HG02798 (cell line): Measurements from ENCODE around the gene HIKESHI.
"Not testable (repeated sequence)": the region's sequence is repeated elsewhere in the genome, so short reads cannot be mapped to it uniquely, and the experiment has no call there.

Experiments used
- ATAC-seq: cut with Tn5 transposase; IDR thresholded peaks from one replicate; pipeline ENCODE4 v1.9.1; 2021; ENCODE audit warnings: mild to moderate bottlenecking; ENCODE audit not compliant: unreplicated experiment, poor library complexity

The HIKESHI gene, protein sequence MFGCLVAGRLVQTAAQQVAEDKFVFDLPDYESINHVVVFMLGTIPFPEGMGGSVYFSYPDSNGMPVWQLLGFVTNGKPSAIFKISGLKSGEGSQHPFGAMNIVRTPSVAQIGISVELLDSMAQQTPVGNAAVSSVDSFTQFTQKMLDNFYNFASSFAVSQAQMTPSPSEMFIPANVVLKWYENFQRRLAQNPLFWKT

DNA sequence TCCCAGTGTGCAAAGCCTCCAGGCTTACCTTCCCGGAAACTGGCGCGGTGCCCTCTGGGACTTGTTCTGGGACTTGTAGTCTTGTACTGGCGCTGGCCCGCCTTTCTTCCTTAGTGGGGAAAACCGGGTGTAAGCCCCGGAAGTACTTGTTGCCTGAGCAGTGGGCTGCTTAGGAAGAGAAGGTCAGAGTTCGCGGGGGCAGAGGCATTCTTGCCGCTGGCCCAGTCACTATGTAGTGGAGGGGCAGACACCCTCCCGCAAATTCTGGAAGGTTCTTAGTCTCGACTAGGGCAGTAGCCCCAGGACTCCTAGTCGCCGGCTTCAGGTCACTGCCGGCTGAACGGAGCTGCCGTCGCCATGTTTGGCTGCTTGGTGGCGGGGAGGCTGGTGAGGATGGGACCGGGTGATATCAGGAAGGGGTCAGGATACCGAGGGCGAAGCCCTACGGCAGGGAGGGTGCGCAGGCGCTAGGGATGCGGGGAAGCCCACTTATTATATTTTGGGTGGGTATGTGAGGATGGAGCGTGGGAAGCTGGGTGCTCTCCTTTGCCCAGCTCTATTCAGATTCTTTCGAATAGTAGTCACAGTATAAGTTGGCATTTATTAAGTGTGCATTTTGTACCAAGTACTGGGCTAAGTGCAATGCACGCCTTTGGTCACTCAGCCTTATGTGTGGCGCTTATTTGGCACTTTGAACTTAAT, at the start of gene HIKESHI:
Gene HIKESHI (plus strand): TSS at position 149 of the 702 bp plus-strand sequence. CDS start 209 bp downstream, at position 358.
- ATAC-seq, result peak; percentile 99

DNA sequence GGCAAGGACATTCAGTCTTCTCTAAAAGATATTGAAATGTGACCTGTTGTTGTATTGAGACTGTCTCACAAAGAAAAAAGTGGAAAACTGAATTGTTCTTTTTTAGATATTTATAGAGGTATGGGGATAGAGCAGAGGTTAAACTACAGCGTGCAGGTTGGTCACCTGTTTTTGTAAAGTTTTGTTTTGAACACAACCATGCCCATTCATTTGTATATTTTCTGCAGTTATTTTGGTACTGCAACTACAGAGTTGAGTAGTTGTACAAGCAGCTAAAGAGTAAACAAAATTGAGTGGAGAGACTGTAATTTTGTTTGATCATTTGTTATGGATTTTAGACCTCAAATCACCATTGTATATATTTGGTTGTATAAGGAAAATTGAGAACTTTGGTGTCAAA, 46.1 kb upstream of the HIKESHI start:
- peak; percentile 89 for ATAC-seq

DNA sequence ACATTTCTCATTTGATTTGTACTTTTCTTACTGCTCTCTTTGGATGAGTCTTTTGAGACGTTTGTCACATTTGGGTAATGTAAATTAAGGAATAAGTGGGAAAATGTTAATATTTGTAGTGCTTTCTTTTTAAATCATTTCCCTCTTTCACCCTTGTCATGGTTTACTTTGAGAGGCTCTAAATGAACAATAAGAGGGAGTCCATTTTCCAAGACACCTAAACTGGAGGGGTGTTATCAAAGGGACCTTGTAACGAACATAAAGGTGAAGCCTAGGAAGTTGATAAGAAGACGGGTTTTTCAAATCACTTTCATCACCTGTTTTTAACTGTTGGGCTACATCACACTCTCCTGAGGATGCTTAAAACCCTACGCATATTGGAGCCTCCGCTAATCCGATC, 45.4 kb upstream of the HIKESHI start:
- no peak for ATAC-seq

DNA sequence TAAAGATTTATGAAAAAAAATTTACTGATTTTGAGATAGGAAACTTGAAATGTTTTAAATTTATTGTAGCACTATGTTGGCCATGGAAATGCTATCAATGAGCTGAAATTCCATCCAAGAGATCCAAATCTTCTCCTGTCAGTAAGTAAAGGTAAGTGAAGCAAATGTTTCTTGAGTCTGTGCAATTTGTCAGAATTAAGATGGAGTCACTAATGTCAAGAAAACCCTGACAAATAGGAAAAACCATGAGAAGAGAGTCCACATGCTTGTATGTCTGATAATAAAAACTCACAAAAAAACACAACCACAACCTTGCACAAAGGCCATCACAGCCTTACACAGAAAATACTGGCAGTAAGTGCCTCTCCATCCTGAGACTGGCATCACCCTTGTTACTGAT, 44.6 kb upstream of the HIKESHI start:
- ATAC-seq, result no peak

DNA sequence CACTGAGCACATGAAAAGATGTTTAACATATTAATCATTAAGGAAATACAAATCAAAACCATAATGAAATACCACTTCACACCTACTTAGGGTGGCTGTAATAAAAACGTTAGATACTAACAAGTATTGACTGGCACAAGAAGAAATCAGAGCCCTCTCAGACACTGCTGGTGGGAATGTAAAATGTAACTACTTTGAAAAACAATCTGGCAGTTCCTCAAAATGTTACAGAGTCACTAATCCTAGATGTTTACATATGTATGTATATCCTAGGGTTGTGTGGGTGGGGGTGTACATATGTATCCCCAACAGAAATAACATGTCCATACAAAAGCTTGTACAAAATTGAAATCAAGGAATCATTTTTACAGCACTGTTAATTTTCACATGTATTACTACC, 42.3 kb upstream of the HIKESHI start:
- no peak for ATAC-seq

DNA sequence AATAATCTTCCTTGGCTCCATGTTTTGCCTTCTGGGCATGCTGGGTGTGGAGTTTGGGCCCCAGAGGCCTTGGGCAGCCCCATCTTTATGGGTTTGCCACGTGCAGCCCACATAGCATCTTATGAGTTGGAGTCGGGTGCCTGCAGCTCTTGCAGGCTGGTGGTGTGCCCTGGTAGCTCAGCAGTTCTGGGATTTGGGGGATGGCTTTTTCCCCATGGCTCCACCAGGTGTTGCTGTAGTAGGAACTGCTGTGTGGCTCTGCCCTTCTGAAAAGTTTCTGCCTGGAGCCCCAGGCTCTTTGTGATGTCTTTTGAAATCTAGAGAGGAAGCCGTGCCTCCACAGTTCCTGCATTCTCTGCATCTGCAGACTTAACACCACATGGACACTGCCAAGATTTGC, 40.7 kb upstream of the HIKESHI start:
- ATAC-seq, result no peak

DNA sequence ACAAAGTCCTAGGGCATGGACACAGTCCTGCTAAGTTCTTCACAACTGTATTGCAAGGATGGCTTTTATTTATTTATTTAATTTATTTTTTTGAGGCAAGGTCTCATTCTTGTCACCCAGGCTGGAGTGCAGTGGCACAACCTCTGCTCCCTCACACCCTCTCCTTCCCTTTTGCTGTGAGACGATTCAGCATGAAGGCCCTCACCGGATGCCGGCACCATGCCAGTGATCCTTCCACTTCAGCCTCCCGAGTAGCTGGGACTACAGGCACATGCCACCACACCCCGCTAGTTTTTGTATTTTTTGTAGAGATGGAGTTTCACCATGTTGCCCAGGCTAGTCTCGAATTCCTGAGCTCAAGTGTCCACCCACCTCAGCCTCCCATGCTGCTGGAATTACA, 39.7 kb upstream of the HIKESHI start:
- ATAC-seq, result no peak

DNA sequence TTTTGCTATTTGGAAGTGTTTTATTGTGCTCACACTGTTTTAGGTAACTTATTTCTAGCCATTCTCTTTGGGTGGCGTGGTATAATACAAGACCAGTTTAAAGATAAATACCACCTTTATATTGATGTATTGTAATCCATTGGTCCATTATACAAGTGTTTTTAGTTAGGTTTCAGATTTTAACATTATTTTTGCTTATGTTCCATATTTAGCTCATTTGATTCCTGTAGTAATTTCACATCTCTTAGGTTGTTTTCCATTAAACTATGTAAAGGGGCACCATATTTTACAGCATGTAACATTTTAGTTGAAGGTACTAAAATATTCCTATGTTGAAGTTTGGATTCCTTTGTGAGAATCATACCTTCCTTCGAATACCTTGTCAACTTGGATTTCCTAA, 37.4 kb upstream of the HIKESHI start:
- ATAC-seq, result no peak

DNA sequence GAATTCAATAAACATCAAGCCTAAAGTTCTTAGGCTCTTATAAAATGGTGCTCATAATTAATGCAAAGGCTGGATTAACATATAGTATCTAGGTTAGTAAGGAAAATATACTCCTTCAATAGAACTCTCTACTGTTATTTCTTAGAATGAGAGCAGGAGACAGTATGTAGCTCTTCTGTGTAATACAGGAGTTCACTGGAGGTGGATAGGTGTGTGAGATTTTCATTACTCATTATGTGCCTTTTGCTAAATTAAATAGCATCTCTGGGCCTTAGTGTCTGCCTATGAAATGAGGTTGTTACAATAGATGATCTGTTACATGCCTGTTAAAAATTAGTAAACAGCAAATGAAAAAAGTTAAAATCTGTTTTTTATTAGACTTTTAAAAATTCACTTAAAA, 36.8 kb upstream of the HIKESHI start:
- no peak for ATAC-seq

DNA sequence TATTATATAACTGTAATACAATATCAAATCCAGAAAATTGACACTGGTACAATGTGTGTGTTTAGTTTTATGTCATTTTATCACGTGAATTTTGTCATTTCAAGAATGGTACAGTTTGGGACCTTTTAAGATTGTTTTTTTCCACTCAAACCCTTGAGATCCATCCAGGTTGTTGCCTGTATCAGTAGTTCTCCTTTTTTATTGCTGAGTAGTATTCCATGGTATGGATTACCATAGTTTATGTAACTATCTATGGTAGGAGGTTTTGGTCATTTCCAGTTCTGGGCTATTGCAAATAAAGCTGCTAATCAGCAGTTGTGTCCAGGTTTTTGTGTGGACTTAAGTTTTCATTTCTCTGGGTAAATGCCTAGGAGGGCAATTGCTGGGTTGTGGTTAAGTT, 32.4 kb upstream of the HIKESHI start:
- ATAC-seq, result no peak

DNA sequence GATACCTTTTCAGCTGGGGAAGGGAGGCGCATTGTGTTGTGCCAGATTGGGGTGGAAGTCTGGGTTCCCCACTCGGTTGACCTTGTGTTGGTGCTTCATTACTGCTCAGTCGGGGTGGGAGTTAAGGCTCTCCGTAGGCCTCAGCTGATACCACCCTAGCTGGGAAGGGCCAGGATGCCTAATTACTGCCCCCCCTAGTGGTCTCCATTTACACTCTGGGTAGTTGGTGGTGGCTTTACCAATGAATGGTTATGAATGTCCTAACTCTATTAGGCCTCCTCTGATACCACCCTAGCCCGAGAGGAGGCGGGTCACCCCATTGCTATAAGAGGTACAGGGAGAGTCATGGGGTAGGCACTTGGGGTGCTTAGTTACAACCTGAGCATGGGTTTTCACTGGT, 27.5 kb upstream of the HIKESHI start:
- ATAC-seq, result no peak

DNA sequence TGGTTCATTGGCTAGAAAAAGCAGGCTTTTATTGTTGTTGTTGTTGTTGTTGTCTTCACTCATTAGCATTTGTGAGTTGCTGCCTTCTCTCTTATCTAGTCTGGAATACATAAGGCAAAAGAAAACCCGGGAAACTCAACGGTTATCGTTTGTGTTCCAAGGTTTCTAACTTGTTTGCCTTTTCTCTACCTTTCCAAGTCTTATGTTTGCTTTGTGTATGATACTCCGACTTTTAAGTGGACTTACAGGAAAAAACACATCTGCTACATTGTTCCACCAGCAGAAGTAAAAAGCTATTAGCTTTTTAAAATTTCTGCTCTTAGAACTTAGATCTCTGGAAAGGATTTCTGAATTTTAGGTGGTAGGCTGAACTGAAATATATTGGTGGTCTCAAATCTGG, 27.0 kb upstream of the HIKESHI start:
- ATAC-seq, result no peak

DNA sequence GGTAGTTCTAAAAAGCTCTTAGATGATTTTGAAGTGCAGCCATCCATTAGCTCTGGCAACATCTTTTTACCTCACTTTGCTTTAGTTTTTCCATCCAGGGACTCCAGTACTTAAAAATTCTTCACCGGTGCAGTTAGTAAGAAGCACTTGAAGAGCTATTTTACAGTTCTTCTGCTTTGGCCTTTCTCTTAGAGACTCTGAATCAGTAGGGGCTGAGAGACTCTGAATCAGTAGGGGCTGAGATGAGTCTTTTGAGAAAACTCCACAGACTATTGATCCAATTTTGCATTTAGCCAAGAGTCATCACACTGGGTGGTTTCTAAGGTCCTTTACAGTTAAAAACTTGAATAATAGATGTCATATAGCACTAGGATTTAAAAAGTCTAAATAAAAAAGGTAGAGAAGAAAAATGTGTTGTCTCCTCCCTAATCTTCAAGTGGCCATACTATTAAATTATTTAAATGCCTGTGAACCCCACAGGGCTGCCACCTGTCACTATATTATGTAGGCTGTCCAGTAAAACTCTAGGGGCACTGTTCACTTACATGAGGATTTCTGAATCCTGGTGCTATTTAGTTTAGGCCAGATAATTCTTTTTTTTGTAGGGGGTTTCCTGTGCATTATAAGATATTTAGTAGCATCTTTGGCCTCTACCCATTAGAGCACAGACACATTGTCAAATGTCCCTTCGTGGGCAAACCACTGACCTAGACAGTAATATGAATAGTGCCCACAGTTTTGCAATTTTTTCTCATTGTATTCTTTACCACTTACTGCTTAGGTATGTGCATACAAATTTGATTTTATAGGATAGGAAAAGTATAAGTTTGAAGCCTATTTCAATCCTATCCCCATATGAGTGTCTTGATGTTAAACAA, 26.3 kb upstream of the HIKESHI start:
- no peak for ATAC-seq

DNA sequence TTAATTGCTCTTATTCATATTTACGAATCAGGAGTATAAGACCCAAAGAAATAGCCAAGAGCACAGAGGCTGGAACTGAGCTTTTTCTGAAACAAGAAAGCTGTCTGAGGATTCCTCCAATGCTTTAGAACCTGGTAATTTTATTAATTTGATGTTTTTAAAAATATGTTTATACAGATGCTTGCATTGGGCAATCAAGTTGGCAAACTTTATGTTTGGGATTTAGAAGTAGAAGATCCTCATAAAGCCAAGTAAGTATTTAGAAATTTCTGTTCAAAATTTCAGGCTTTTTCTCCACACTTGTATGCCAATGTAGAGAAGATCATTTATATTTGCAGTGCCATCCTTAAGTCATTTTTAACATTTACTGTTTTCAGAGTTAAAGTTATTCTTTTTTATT, 24.3 kb upstream of the HIKESHI start:
- no peak for ATAC-seq

DNA sequence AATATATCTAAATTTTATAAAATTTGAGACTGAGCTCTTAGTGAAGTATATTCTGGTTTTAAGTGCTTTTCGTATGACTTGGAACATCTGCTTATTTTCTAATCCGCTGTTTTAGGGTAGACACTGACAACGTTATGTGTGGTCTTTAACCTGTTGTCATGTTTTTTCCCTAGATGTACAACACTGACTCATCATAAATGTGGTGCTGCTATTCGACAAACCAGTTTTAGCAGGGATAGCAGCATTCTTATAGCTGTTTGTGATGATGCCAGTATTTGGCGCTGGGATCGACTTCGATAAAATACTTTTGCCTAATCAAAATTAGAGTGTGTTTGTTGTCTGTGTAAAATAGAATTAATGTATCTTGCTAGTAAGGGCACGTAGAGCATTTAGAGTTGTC, 23.8 kb upstream of the HIKESHI start:
- no peak for ATAC-seq

DNA sequence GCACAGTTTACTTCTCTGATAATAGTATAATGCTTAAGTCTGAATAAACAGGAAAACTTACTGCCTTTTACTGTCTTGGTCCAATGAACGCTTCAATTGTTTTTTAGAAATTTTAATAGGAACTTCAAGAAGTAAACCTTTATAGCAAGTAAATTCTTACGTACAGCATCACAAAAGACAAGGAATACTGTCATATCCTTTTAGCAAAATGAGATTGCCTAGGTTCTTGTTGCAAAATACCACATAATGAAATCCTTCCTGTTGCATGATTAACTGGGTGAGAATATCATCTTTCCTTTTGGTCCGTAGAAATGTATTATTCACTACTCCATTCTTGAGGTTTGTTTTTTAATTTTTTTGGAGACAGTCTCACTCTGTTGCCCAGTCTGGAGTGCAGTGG, 22.3 kb upstream of the HIKESHI start:
- ATAC-seq, result no peak

DNA sequence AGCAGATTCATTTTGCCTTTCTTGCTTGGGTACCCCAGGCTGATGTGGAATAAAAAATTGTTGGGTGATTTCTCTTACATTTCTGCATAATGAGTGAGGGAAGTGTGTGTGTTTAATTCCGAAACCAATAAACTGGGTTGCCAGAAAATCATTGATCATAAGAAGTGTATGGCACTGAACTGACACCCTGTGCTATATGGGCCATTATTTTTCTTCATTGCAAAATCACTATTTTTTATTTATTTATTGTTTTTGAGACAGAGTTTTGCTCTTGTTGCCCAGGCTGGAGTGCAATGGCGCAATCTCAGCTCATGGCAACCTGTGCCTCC, 14.6 kb upstream of the HIKESHI start:
- no peak for ATAC-seq

DNA sequence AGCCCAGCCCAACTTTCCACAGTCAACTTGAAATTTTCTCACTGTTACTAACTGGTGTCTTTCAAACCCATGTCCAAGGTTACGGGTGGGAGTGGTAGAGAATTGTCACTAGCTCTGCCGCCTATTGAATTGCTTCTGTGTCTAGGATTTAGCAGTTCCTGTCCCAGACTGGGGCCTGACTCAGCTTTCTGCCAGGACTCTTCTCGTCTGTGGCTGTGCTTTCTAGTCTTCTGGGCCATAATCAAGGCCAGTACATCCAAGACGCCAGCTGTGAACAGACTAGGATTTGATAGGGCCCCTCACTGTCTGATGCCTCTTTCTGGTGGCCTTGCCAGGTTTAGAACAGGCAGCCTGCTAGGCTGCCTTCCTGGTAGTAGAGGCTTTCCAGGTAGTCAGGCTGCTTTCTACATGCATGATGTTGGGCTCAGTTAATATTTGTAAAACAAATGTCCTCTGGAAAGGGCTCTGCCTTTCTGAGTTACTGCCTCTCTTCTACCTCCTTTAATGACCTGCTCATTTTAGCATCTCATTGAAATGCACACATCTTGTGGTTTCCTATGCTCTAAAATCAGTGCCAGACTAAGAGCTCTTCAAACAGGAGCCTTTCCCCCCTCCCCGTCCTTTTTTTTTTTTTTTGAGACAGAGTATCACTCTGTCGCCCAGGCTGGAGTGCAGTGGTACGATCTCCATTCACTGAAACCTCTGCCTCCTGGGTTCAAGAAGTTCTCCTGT, 13.1 kb upstream of the HIKESHI start:
- ATAC-seq, result no peak

DNA sequence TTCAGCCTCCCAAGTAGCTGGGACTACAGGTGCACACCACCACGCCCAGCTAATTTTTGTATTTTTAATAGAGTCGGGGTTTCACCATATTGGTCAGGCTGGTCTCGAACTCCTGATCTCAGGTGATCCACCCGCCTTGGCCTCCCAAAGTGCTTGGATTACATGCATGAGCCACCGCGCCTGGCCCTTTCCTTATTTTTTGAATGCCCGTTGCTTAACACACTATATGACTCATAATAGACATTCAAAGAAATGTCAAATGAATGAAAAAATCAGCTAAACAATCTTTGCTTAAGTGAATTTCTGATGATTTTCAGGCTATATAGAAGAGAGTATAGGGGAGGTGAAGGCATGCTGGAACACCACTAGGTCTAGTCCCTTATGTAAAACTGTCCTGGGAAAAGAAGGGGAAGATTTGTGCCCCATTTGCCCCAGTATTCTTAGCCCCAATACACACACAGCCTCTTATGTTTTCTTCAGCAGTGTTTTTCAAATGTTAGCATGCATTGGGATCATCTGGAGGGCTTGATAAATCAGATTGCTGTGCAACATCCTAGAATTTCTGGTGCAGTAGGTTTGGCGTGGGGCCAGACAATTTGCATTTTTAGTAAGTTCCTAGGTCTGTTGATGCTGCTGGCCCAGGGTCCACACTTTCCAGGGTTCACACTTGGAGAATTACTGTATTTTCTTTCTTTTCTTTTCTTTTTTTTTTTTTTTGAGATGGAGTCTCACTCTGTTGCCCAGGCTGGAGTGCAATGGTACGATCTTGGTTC, 12.3 kb upstream of the HIKESHI start:
- not testable (repeated sequence) for ATAC-seq
